Dermis blood vessel endothelial cell (primary cell): ENCODE measurements around the gene MAP2K4. TPM values are rescaled to one million over a fixed set of nuclear protein-coding genes. Genes with fewer than 3 reads are reported as not detected.
"Not testable (repeated sequence)": the region's sequence is repeated elsewhere in the genome, so short reads cannot be mapped to it uniquely, and the experiment has no call there.

Experiments
- DNase-seq: peaks from one replicate; pipeline ENCODE4 v3.0.0; 2010
- total RNA-seq: library from RNA; depleted of rRNA; stranded (reverse); fragments of >200 nt; gene quantifications from 2 replicates; pipeline ENCODE4 v1.2.3, GENCODE V29; 2014

Gene MAP2K4
- 28.1 and 29.4 TPM in 2 replicates for total RNA-seq

- peak; percentile 94 for DNase-seq
These were observed at the start of gene MAP2K4 for GRCh38 chr17:12020642-12021622. Gene MAP2K4, plus strand, starts transcription at chr17:12020877. Its CDS starts 10 bp downstream, at chr17:12020887.

GRCh38 chr17:11972741-11973140 lies 47.9 kb upstream of the MAP2K4 start:
- DNase-seq: not testable (repeated sequence)

GRCh38 chr17:11979795-11980194 lies 40.9 kb upstream of the MAP2K4 start:
- no peak for DNase-seq

DNA sequence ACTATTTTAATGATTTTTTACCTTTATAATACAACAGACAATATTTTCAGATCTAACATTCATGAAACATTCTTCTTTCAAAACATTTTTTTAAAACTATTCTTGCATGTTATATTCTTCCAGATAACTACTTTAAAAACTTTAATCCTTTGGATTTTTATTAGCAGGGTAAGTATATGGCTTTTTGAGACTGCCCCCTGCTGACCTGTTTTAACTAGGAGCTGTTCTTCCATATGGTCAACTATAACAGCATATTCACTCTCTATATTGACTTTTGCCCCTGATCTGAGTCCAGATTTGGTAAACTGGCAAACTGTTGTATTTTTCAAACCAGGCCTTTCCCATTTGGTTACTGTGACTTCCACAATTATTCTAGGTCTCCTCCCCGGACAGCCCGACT lies 39.9 kb upstream of the MAP2K4 start:
- DNase-seq: peak; percentile 44

DNA sequence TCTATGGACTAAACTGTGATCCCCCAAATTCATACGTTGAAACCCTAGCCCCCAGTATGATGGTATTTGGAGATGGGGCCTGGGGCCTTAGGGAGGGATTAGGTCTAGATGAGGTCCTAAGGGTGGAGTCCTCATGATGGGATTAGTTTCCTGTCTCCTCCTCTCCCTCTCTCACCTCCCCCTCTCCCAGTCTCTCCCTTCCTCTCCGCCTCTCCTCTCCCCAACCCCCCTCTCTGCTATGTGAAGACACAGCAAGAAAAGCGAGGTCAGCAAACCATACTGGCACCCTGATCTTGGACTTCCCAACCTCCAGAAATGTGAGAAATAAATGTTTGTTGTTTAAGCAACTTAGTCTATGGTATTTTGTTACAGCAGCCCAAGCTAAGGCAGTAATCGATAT lies 38.8 kb upstream of the MAP2K4 start:
- DNase-seq: no peak

- DNase-seq: no peak
These were observed 34.3 kb upstream of the MAP2K4 start for GRCh38 chr17:11986179-11986941.

GRCh38 chr17:11986942-11987329 lies 33.7 kb upstream of the MAP2K4 start:
- peak; percentile 76 for DNase-seq

GRCh38 chr17:11990363-11990983 lies 30.2 kb upstream of the MAP2K4 start:
- no peak for DNase-seq

DNA sequence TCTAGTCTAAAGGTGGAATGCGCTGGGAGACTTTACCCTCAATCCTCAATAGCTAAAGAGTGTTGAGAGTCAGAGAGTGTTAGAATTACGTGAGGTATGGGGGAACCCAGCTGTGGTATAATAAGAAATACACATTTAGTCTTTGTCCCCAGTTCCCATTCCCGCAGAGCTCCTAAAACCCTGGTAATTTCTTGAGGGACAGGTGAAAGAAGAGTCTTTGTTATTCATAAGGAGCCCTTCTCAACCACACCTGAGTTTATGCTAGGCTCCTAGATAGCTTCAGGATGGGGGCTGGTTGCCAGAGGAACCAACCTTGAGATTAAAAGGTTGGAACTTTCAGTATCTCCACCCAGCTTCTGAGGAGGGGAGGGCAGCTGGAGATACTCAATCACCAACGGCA lies 29.2 kb upstream of the MAP2K4 start:
- DNase-seq: no peak

DNA sequence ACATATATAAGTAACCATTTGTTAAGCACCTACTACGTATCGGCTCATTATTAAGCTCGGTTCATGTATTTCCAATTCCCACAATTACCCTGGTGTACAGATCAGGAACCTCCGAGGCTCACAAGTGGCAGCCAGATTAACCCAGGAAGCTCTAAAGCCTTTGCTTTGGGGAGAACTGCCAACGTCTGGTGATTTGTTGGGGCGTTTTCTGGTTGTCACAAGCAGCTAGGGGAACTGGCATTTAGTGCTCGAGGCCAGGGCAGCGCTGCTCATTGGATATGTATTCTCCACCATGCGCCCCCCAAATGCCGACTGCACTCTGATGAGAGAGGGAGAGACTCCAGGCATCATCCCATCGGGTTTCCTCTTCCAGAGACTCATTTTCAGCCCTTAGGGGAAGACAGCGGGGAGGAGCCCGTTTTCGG lies 23.9 kb upstream of the MAP2K4 start:
- peak; percentile 53 for DNase-seq

DNA sequence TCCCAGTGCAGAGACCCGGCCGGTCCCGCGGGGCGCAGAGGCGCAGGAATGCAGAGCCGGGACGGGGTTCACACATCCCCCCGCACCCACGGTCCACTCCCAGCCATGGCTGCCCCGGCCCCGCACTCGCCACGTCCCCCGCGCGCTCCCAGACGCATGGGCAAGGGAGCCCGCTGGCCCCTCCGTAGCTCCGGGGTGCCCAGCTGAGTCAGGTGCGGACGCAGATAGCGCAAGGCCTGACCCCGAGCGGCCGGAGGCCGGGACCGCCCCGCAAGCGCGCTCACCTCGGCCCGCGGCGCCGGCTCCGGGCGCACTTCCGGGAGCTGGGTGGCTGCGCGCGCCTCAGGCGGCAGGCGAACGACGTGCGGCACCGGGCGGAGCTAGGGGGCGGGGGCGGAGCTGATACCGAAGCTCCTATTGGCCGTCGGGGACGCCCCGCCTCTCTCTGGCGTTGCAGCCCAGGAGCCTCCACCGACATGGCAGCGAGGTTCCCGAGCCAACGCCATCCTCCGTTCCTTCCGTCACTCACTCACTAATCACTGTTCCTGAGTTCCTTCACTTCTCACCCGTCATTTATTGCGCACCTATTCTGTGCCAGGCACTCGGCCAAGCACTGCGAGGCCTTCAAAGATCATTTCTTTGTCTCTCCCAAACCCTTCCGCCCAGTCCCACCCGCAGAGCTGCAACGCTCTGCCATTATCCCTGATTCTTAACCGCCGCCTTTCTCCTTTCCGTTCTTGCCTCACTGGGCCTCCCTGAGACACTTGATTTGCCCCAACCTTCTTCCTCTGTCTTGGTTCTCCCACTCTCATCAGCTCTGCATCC lies 23.3 kb upstream of the MAP2K4 start, which contains the start of gene ZNF18:
ZNF18 (minus strand) TSS at position 329 of the 825 bp plus-strand sequence. CDS start 4,646 bp downstream, outside the sequence.
- peak; percentile 96 for DNase-seq

GRCh38 chr17:11997972-11998233 lies 22.8 kb upstream of the MAP2K4 start:
- DNase-seq: no peak

- no peak for DNase-seq
These were observed 21.0 kb upstream of the MAP2K4 start for GRCh38 chr17:11999696-12000095.

DNA sequence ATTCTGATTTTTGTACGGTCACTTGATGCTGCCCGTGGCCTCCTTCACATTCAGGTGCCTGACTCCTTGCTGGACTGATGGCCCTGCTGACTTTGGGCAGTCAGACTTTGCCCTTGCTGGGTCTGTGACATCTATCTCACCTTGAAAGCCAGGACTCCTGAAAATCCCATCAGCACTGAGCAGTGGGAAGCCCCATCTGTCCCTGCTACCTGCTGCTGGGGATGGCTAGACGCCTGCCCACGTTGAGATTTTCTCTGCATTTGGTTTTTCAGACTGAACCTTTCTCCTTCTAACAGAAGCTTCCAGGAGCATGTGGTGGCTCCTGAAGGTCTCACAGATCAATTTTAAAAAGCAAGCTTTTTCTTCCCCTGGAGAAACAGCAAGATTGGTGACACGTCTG lies 13.2 kb upstream of the MAP2K4 start:
- no peak for DNase-seq

DNA sequence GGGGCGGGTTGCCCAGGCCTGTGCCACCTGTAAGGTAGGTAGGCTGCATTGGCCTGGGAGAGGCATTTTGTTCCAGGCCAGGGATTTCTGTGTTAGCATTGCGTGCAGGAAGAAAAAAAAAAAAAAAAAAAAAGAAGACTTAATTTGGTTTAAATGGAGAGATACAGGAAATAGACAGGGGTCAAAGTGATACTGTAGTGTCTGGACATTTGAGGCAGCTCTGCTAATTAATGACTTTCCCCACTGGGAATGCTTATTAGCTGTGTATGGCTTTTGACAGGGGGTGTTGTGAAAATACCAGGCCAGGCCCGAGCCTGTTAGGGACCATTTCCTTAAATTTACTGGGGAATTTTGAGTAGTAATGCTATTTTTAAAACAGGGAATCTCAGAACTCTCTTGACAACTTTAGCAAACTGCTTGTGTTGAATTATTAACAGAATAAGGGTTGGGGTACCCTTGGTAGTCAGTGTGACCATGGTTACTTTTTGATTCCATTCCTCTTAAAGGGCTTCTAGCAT lies 1.0 kb downstream of the MAP2K4 start:
- DNase-seq: no peak

DNA sequence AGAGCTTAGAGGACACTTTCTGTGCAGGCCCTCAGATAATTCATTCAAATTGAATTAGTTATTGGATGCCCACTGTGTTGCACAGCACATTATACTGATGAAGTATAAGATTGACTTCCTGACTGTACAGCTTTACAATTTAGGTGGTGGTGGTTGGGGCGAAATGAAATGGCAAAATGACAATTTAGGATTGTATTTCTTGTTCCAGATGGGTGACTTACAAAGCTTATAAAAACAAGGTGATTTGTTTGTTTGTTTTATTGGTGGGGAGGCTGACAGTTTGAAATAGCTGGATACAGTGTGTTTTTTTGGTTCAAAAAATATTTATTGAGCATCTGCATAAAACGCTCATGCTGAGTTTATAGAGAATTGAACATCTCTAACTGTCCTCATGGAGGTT lies 1.6 kb downstream of the MAP2K4 start:
- no peak for DNase-seq

DNA sequence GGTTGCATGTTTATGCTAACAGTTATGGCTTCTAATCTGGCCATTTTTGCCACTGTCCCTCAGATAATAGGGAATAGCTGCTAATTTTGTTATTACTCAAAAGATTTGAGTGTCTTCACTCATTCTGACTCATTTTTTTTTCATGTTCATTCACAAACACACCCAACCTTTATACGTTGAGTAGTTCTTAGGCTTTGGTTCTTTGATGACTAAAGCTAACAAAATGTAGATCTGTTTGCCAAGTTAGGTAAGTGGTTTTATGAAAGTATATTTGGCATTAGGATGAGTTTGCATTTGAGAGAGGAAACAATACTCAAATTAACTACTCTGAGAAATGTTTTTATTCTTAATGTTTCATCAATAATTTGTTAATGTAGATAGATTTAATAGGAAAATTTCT lies 3.6 kb downstream of the MAP2K4 start:
- DNase-seq: peak; percentile 16

DNA sequence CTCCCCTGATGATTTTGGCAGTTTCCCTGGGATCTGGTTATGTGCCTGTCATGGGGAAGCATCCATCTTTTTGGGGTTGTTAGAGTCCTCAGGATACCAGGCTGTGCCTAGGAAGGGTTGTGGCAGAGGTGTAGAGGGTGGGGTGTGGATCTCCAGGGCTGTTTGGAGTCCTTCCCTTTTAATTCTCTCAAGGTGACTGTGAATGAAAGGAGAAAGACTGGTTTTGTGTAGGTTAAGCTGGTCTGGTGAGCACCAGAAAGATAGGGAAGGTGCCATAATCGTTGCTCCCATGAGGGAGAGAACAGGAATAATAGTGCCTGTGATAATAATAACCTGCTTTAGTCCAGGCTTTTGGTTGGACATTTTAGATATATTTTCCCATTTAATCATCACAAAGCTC lies 7.0 kb downstream of the MAP2K4 start:
- DNase-seq: no peak

DNA sequence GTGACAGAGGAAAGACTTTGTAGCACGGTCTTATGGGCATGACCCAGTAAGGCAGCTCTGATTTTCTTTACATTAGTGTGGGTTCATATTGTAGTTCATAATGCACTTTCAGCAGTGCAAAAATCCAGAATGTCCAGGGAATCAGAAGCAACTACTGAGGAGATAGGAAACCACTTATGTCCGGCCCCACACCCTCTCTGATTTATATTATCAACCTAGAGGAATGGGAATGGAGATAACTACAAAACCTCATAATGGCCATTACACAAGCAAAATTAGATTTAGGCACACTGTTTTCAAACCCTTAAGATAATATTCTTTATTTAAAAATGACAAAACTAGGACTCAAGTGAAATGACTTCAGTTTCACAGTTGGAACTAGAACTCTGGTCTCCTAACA lies 7.9 kb downstream of the MAP2K4 start:
- no peak for DNase-seq

GRCh38 chr17:12034538-12034937 lies 13.9 kb downstream of the MAP2K4 start:
- DNase-seq: no peak

DNA sequence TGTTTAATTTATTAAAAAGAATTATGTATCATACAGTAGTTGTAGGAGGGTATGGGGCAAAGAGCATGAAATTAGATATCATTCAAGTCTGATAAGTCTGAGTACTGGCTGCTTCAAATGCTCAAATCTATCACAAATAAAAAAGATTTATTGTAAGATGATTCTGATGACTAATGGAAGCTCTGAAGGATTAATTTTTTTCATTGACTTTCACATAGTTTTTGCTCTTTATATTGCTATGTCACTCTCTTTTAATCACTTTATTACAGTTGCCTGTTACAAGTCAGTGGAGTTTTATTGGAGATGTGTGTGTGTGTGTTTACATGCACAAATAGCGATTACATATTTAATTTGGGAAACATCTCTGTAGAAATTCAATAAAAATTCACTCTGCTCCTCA lies 15.0 kb downstream of the MAP2K4 start:
- no peak for DNase-seq

GRCh38 chr17:12037970-12038369 lies 17.3 kb downstream of the MAP2K4 start:
- no peak for DNase-seq
